Esophagus muscularis mucosa (tissue), 3 donors: ENCODE results near the gene TCAIM.

Experiments
- CTCF ChIP-seq, 3 experiments: fragments of 200-600 bp in 2 of 3; fragments of 450-650 bp in 1 of 3; sonication (generic) in 2 of 3; IDR thresholded peaks; one replicate each; pipeline ENCODE4 v1.5.1; 2017 to 2019; ENCODE audit warnings: antibody characterized with exemption in 3 of 3, mild to moderate bottlenecking in 2 of 3, moderate library complexity in 1 of 3
- POLR2A ChIP-seq: fragments of 450-650 bp; IDR thresholded peaks from one replicate; pipeline ENCODE4 v1.6.1; 2017; ENCODE audit warnings: antibody characterized with exemption, moderate library complexity, mild to moderate bottlenecking, low read depth

- TF ChIP-seq POLR2A, result no peak
- TF ChIP-seq CTCF (IDR thresholded peaks at IDR 0.05), result no peak
These were observed 3.7 kb downstream of the TCAIM start for GRCh38 chr3:44342176-44342790.
